Spleen (tissue), 11 donors: ENCODE results near the gene FBLIM1. TPM values are rescaled to one million over a fixed set of nuclear protein-coding genes. Genes with fewer than 3 reads are reported as not detected.

Source experiments
- DNase-seq: peaks from one replicate; pipeline ENCODE4 v3.0.0-alpha.2; 2020
- H3K27ac ChIP-seq, 8 donors: fragments of 200-600 bp; sonication (generic) in 7 of 8; 1 replicate in 4 of 8; 2 replicates in 4 of 8; pipeline versions ENCODE4 v1.5.0 to v1.8.0; 2016 to 2021; ENCODE audit warnings: inconsistent platforms in 4 of 8, mild to moderate bottlenecking in 4 of 8, moderate library complexity in 1 of 8
- H3K27me3 ChIP-seq, 7 donors: fragments of 200-600 bp; sonication (generic) in 6 of 7; replicated peaks in 1 of 7; 1 replicate in 4 of 7; 2 replicates in 3 of 7; pipeline versions ENCODE4 v1.5.0 to v1.8.0; 2016 to 2021; ENCODE audit warnings: inconsistent platforms in 3 of 7, mild to moderate bottlenecking in 1 of 7
- H3K36me3 ChIP-seq, 6 donors: fragments of 200-600 bp; sonication (generic) in 5 of 6; 1 replicate in 4 of 6; 2 replicates in 2 of 6; pipeline versions ENCODE4 v1.5.0 to v1.8.0; 2016 to 2021; ENCODE audit warnings: inconsistent platforms in 2 of 6
- H3K4me1 ChIP-seq, 6 donors: fragments of 200-600 bp; sonication (generic) in 5 of 6; 1 replicate in 3 of 6; 2 replicates in 3 of 6; pipeline versions ENCODE4 v1.5.0 to v1.8.0; 2016 to 2021; ENCODE audit warnings: inconsistent platforms in 3 of 6
- H3K4me3 ChIP-seq, 8 donors: fragments of 200-600 bp; sonication (generic) in 7 of 8; 1 replicate in 4 of 8; 2 replicates in 4 of 8; pipeline versions ENCODE4 v1.5.0 to v1.8.0; 2016 to 2021; ENCODE audit warnings: inconsistent platforms in 4 of 8, mild to moderate bottlenecking in 4 of 8, moderate library complexity in 2 of 8
- H3K9me3 ChIP-seq, 8 donors: fragments of 200-600 bp; sonication (generic) in 7 of 8; 1 replicate in 4 of 8; 2 replicates in 4 of 8; pipeline versions ENCODE4 v1.5.0 to v1.8.0; 2016 to 2021; ENCODE audit warnings: inconsistent platforms in 4 of 8
- POLR2A ChIP-seq, 3 donors: fragments of 450-650 bp; IDR thresholded peaks; one replicate each; pipeline ENCODE4 v1.5.1; 2017; ENCODE audit warnings: antibody characterized with exemption in 3 of 3, mild to moderate bottlenecking in 1 of 3
- POLR2AphosphoS5 ChIP-seq, 3 donors: sonication (generic); formaldehyde crosslinking; IDR thresholded peaks; one replicate each; pipeline ENCODE4 v1.5.1; 2017; ENCODE audit warnings: antibody characterized with exemption in 3 of 3
- WGBS, 5 donors: extraction: QIAGEN DNeasy Blood & Tissue Kit in 3 of 5; methylation state at CpG; one replicate each; pipeline versions ENCODE4 v1.1.5 to v1.1.7; 2013 to 2018; 5-methylcytosine and 5-hydroxymethylcytosine counted together
- intact Hi-C: fragments of 100-400 bp; cut with DNase I; formaldehyde crosslinking; loops from one replicate; pipeline ENCODE4 v1.15.0; 2023; ENCODE audit warnings: low total_unique reads
- polyA plus RNA-seq, 3 donors: library from polyadenylated mRNA; stranded (reverse); fragments of 200-250 nt; gene quantifications; one replicate each; pipeline ENCODE4 v1.2.1, GENCODE V29; 2013
- total RNA-seq, 7 donors: library from RNA; depleted of rRNA in 3 of 7; stranded (reverse); fragments of >200 nt in 3 of 7; fragmentation: NEBNext Ultra II Directional in 4 of 7; extraction: Animal tissue kit (Norgen Biotek cat#: 25700) in 4 of 7; gene quantifications; one replicate each; pipeline versions ENCODE4 v1.1.0 to v1.2.1, GENCODE V29; 2016 to 2021
- TF ChIP-seq, protein P1 (sequence below), 11 experiments: fragments of 200-600 bp in 7 of 11; fragments of 450-650 bp in 4 of 11; sonication (generic) in 4 of 11; IDR thresholded peaks in 8 of 11; conservative IDR thresholded peaks in 3 of 11; 1 replicate in 7 of 11; 2 replicates in 4 of 11; pipeline versions ENCODE4 v1.4.0 to v1.8.0; 2016 to 2021; ENCODE audit warnings: antibody characterized with exemption in 11 of 11, inconsistent platforms in 4 of 11, mild to moderate bottlenecking in 1 of 11
- donor health status: healthy with polysubstance abuse.
- donor health status: DM: no; HTN: no; CAD: no; lungs with moderate emphysema.
- donor health status: DM: no; HTN: no; CAD: no.
- donor health status: Bipolar disorder and iron deficiency.
- donor health status: healthy.
- donor health status: DM: no; HTN: no; CAD: no.
- donor health status: DM: yes; HTN: yes; CAD: no.

Gene FBLIM1
- total and polyA plus RNA-seq, 10 donors: 7.2 to 89.1 (median 32.7) TPM

DNA sequence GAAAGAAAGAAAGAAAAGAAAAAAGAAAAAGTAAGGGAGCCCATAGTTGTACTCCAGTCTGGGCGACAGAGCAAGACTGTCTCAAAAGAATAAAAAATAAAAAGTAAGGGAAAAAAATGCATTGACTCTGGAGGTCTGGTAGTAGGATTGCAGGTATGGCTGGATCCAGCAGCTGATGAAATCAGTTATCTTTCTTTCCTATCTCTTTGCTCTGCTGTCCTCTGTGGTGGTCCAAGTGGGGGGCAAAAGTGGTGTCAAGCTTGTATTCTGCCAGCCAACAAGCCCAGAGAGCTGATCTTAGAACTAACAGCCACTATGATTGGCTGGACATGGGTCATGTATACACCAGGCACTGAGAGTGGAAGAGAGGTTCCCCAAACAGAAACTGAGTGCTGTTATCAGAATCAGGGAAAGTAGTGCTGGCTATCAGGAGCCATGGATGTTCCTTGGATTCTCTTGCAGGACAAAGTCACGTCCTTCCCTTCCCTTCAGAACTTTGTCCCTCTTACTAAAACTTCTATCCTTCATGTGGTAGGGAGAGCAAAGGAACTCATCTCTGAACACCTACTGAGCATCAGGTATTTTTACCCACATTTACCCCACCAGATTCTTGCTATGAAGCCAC lies 3.5 kb upstream of the FBLIM1 start:
- intact Hi-C loops: no loop called here
- no peaks in the 10 kb centered on the region for H3K9me3 ChIP-seq
- WGBS, 5 donors: 84 to 89% (median 87%) methylated on average over 2 of the region's 2 CpGs
- H3K27me3 ChIP-seq: peaks cover 4 to 53% (median 35%) of the 10 kb centered on the region in 7 donors
- H3K27ac ChIP-seq: no peak overlapping the region
- no peaks in the 10 kb centered on the region for H3K36me3 ChIP-seq
- H3K4me1 ChIP-seq: peaks cover 6 to 44% (median 37%) of the 10 kb centered on the region in 6 donors
- TF ChIP-seq, protein P1, sequence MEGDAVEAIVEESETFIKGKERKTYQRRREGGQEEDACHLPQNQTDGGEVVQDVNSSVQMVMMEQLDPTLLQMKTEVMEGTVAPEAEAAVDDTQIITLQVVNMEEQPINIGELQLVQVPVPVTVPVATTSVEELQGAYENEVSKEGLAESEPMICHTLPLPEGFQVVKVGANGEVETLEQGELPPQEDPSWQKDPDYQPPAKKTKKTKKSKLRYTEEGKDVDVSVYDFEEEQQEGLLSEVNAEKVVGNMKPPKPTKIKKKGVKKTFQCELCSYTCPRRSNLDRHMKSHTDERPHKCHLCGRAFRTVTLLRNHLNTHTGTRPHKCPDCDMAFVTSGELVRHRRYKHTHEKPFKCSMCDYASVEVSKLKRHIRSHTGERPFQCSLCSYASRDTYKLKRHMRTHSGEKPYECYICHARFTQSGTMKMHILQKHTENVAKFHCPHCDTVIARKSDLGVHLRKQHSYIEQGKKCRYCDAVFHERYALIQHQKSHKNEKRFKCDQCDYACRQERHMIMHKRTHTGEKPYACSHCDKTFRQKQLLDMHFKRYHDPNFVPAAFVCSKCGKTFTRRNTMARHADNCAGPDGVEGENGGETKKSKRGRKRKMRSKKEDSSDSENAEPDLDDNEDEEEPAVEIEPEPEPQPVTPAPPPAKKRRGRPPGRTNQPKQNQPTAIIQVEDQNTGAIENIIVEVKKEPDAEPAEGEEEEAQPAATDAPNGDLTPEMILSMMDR (IDR thresholded peaks at IDR 0.05 in 8 of 11, conservative IDR thresholded peaks at IDR 0.05 in 3 of 11): no peak
- TF ChIP-seq POLR2AphosphoS5 (IDR thresholded peaks at IDR 0.05): no peak
- TF ChIP-seq POLR2A (IDR thresholded peaks at IDR 0.05): no peak
- H3K4me3 ChIP-seq: no peak overlapping the region
- no peak for DNase-seq

DNA sequence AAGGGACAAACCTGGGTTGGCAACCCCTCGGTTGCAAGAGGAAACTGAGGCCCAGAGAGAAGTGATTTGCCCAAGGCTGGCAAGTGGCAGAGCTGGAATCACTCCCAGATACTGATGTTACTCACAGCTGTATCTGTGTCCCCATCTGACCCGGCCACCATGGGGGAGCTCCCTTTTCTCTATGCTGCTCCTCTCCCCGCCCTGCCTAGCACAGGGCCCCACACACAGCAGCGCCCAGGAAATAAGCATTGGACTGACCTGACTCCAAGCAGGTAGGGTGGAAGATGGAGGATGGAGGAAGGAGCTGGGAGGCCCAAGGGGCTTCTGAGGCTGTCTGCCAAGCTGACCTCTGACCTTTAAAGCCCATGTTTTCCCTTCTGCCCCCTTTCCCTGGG lies 3.0 kb upstream of the FBLIM1 start:
- no peak for DNase-seq
- Histone ChIP-seq H3K27me3 (peaks cover 4 to 58% (median 35%) of the 10 kb centered on the region in 7 donors), H3K36me3 (no peaks in the 10 kb centered on the region), H3K4me1 (peaks cover 6 to 47% (median 37%) of the 10 kb centered on the region in 6 donors), H3K4me3 (no peak overlapping the region), H3K9me3 (no peaks in the 10 kb centered on the region), H3K27ac (no peak overlapping the region)
- TF ChIP-seq POLR2A (IDR thresholded peaks at IDR 0.05) (no peak), POLR2AphosphoS5 (IDR thresholded peaks at IDR 0.05) (no peak)
- TF ChIP-seq, protein P1 (IDR thresholded peaks at IDR 0.05 in 8 of 11, conservative IDR thresholded peaks at IDR 0.05 in 3 of 11): no peak
- WGBS, 5 donors: 74 to 88% (median 79%) methylated on average over 4 of the region's 4 CpGs
- intact Hi-C loops: no loop called here

DNA sequence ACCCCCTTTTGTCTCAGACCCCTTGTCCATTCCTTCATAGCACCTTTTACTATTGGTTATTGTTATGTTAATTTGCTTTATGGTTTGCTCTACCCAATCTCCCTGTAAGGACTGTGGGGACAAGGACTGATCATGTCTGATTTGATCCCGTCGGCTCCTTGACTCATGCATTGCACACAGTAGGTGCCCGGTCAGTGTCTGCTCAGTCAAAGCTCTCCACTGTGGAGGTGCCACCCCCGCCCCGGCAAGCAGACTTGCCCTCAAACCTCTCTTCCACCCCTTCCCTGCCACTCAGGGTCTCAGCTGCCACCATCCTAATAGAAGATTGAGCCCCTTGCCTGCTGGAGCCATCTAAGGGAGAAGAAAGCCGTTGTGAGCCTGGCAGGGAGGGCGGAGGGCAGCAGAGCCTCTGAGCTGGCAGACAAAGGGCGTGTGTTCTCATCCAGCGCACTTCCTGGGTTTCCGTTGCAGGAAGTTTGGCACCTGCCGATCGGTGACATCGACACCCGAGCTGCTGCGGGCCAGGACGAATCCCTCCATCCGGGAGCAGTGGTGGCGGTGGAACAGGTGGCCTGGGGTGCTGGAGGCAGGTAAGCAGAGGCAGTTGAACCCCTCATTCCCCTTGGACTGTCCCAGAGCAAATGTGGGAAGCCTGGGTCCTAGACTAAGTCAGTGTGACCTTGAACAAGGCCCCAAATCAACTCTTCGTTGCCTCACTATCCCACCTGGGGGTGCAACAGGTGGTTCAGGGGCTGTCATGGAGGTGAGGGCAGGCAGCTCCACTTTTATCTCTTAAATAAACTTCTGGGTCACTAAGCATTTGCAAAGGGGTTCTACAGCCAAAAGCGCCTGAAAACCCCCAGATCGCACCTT lies 2.2 kb upstream of the FBLIM1 start:
- no peak for DNase-seq

DNA sequence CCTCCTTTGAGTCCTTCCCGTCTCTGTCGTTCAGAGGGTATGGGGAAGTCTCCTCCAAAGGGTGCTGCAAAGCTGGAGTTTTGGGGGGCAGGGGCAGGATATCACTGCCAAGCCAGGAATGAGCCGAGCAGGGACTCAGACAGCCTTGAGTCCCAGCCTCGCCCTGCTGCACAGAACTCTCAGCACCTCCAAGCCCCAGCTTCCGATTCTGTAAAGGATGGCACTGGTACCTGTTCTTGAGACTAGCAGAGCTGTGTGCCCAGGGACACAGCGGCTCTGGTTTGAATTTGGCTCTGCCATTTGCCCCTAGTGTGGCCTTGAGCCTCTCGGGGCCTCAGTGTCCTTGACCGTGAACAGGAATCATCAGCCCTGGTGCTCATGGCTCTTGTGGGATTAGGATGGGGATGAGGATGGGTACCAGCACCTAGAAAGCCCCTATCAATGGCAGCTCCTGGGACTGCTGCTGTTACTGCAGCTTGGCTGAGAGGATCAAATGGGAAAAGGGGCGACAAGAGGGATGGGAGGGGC lies 1.5 kb upstream of the FBLIM1 start:
- no peak for DNase-seq
- peak overlapping the region in 4 of 8 donors; percentile 81 to 86 (median 82) for H3K27ac ChIP-seq
- TF ChIP-seq POLR2A (IDR thresholded peaks at IDR 0.05): no peak
- TF ChIP-seq POLR2AphosphoS5 (IDR thresholded peaks at IDR 0.05): no peak
- TF ChIP-seq, protein P1 (IDR thresholded peaks at IDR 0.05 in 8 of 11, conservative IDR thresholded peaks at IDR 0.05 in 3 of 11): no peak
- H3K4me3 ChIP-seq: no peak overlapping the region
- H3K27me3 ChIP-seq: peaks cover 4 to 65% (median 35%) of the 10 kb centered on the region in 7 donors
- intact Hi-C loops: no loop called here
- H3K9me3 ChIP-seq: no peaks in the 10 kb centered on the region
- H3K36me3 ChIP-seq: no peaks in the 10 kb centered on the region
- peaks cover 9 to 61% (median 44%) of the 10 kb centered on the region in 6 donors for H3K4me1 ChIP-seq
- WGBS, 5 donors: 47 to 59% (median 57%) methylated on average over 7 to 9 of the region's 9 CpGs

More for the DNA sequence above, 2.2 kb upstream of the FBLIM1 start:
- Histone ChIP-seq H3K27ac (no peak overlapping the region), H3K9me3 (no peaks in the 10 kb centered on the region), H3K4me1 (peaks cover 6 to 54% (median 41%) of the 10 kb centered on the region in 6 donors), H3K4me3 (no peak overlapping the region), H3K36me3 (no peaks in the 10 kb centered on the region), H3K27me3 (peaks cover 4 to 65% (median 35%) of the 10 kb centered on the region in 7 donors)
- intact Hi-C loops: no loop called here
- WGBS, 5 donors: 29 to 41% (median 32%) methylated on average over 14 to 21 of the region's 21 CpGs
- TF ChIP-seq POLR2A (IDR thresholded peaks at IDR 0.05) (no peak), POLR2AphosphoS5 (IDR thresholded peaks at IDR 0.05) (peak in 1 of 3 donors; percentile 47)
